GM21723 (cell line): Measurements from ENCODE around the gene DNAL4.

Source experiments
- ATAC-seq: cut with Tn5 transposase; IDR thresholded peaks from one replicate; pipeline ENCODE4 v1.9.1; 2021; ENCODE audit warnings: mild to moderate bottlenecking, moderate library complexity; ENCODE audit not compliant: unreplicated experiment

DNAL4 gene

GRCh38 chr22:38793721-38794466 lies at the start of gene DNAL4:
DNAL4 (minus strand) TSS chr22:38794143; CDS start chr22:38782731, 11,412 bp downstream.
- ATAC-seq, result peak; percentile 96

GRCh38 chr22:38843201-38843656 lies 49.3 kb upstream of the DNAL4 start:
- ATAC-seq, result no peak

GRCh38 chr22:38842512-38843200 lies 48.7 kb upstream of the DNAL4 start:
- ATAC-seq, result no peak

- ATAC-seq, result no peak
Measured at GRCh38 chr22:38841635-38842034, 47.7 kb upstream of the DNAL4 start.

GRCh38 chr22:38841211-38841610 lies 47.3 kb upstream of the DNAL4 start:
- no peak for ATAC-seq

- no peak for ATAC-seq
Measured at GRCh38 chr22:38840129-38840528, 46.2 kb upstream of the DNAL4 start.

GRCh38 chr22:38839686-38840085 lies 45.7 kb upstream of the DNAL4 start:
- no peak for ATAC-seq

- ATAC-seq, result no peak
Measured at GRCh38 chr22:38837414-38837928, 43.5 kb upstream of the DNAL4 start.

- ATAC-seq, result no peak
Measured at GRCh38 chr22:38835888-38836301, 42.0 kb upstream of the DNAL4 start.

- ATAC-seq, result no peak
Measured at GRCh38 chr22:38834991-38835390, 41.0 kb upstream of the DNAL4 start.

- ATAC-seq, result no peak
Measured at GRCh38 chr22:38834215-38834953, 40.4 kb upstream of the DNAL4 start.

- no peak for ATAC-seq
Measured at GRCh38 chr22:38833061-38833460, 39.1 kb upstream of the DNAL4 start.

- no peak for ATAC-seq
Measured at GRCh38 chr22:38832005-38832978, 38.3 kb upstream of the DNAL4 start.

- no peak for ATAC-seq
Measured at GRCh38 chr22:38831166-38831945, 37.4 kb upstream of the DNAL4 start.

GRCh38 chr22:38830845-38831108 lies 36.8 kb upstream of the DNAL4 start:
- no peak for ATAC-seq

- no peak for ATAC-seq
Measured at GRCh38 chr22:38830026-38830844, 36.3 kb upstream of the DNAL4 start.

- ATAC-seq, result no peak
Measured at GRCh38 chr22:38829485-38829884, 35.5 kb upstream of the DNAL4 start.

GRCh38 chr22:38828616-38829205 lies 34.8 kb upstream of the DNAL4 start:
- no peak for ATAC-seq
